ENCODE results near the gene B3GALNT1.

B3GALNT1 gene

GRCh38 chr3:161103776-161104385, 1.3 kb downstream of the B3GALNT1 start:
- no peak for TF ChIP-seq CTCF (IDR thresholded peaks at IDR 0.05)
- DNase-seq (ENCODE audit: low spot score), result no peak
- peak overlapping the region; percentile 84 for H3K4me3 ChIP-seq
- H3K27ac ChIP-seq, result peak overlapping the region; percentile 75 to 84

- no peak for TF ChIP-seq CTCF (IDR thresholded peaks at IDR 0.05)
- H3K4me3 ChIP-seq, result no peak overlapping the region
Measured at GRCh38 chr3:161101609-161102008, 3.5 kb downstream of the B3GALNT1 start.

GRCh38 chr3:161100994-161101393, 4.2 kb downstream of the B3GALNT1 start:
- DNase-seq (ENCODE audit: low spot score), result no peak
- H3K27ac ChIP-seq, result peak overlapping the region in 1 of 2 donors; percentile 11

More at GRCh38 chr3:161101609-161102008, 3.5 kb downstream of the B3GALNT1 start:
- H3K27ac ChIP-seq, result peak overlapping the region in 1 of 2 donors; percentile 11
- DNase-seq (ENCODE audit: low spot score), result no peak

GRCh38 chr3:161096771-161097367, 8.3 kb downstream of the B3GALNT1 start:
- Histone ChIP-seq H3K4me3 (no peak overlapping the region), H3K27ac (no peak overlapping the region)
- no peak for TF ChIP-seq CTCF (IDR thresholded peaks at IDR 0.05)
- no peak for DNase-seq (ENCODE audit: low spot score)

More at GRCh38 chr3:161100994-161101393, 4.2 kb downstream of the B3GALNT1 start:
- no peak overlapping the region for H3K4me3 ChIP-seq
- TF ChIP-seq CTCF (IDR thresholded peaks at IDR 0.05), result no peak

- no peak overlapping the region for H3K4me3 ChIP-seq
- no peak for DNase-seq (ENCODE audit: low spot score)
- no peak for TF ChIP-seq CTCF (IDR thresholded peaks at IDR 0.05)
- H3K27ac ChIP-seq, result no peak overlapping the region
Measured at GRCh38 chr3:161093895-161094294, 11.3 kb downstream of the B3GALNT1 start.

GRCh38 chr3:161084277-161084676, 20.9 kb downstream of the B3GALNT1 start:
- Histone ChIP-seq H3K27ac (no peak overlapping the region), H3K4me3 (no peak overlapping the region)
- no peak for DNase-seq (ENCODE audit: low spot score)
- no peak for TF ChIP-seq CTCF (IDR thresholded peaks at IDR 0.05)

GRCh38 chr3:161083131-161083530, 22.0 kb downstream of the B3GALNT1 start:
- no peak for TF ChIP-seq CTCF (IDR thresholded peaks at IDR 0.05)
- H3K4me3 ChIP-seq, result no peak overlapping the region
- DNase-seq (ENCODE audit: low spot score), result no peak
- H3K27ac ChIP-seq, result no peak overlapping the region
